H1 (cell line): ENCODE results near the gene SCNN1G. TPM values are rescaled to one million over a fixed set of nuclear protein-coding genes. Genes with fewer than 3 reads are reported as not detected.

Experiments
- CTCF ChIA-PET: fragments of 300-600 bp; sonication (Branson Sonifier 250); formaldehyde crosslinking; loops from one replicate; lab custom pipeline; 2021; ENCODE audit not compliant: partially characterized antibody; lab: Charles Lee
- POLR2A ChIA-PET: fragments of 300-600 bp; sonication (Branson Sonifier 250); formaldehyde crosslinking; loops from one replicate; lab custom pipeline; 2021; ENCODE audit warnings: inconsistent platforms; ENCODE audit not compliant: partially characterized antibody; lab: Charles Lee
- DNase-seq, 2 experiments: peaks; one replicate each; pipeline versions ENCODE4 v3.0.0 to v3.0.0-alpha.2; 2010 to 2022; ENCODE audit warnings: low spot score in 2 of 2, low read depth in 1 of 2, mixed read lengths in 1 of 2
- FAIRE-seq: peaks from 2 replicates; lab custom pipeline; 2011; peaks lifted over from hg19 to GRCh38; lab: Jason Lieb, UNC
- H2AFZ ChIP-seq: 2 replicates; pipeline ENCODE4 v1.8.1; 2012; ENCODE audit warnings: low read length, inconsistent platforms
- H2AK5ac ChIP-seq: 2 replicates; pipeline ENCODE4 v1.6.1; 2013; ENCODE audit warnings: low read depth, low read length
- H2BK120ac ChIP-seq: replicated peaks from 2 replicates; pipeline ENCODE3; 2013; ENCODE audit warnings: low read depth, low read length, inconsistent platforms
- H2BK12ac ChIP-seq: 2 replicates; pipeline ENCODE4 v1.6.1; 2013; ENCODE audit warnings: low read depth, low read length
- H2BK15ac ChIP-seq: 2 replicates; pipeline ENCODE4 v1.6.1; 2013; ENCODE audit warnings: low read length
- H2BK20ac ChIP-seq: 2 replicates; pipeline ENCODE4 v1.6.1; 2013; ENCODE audit warnings: low read length
- H2BK5ac ChIP-seq: 2 replicates; pipeline ENCODE4 v1.6.1; 2013; ENCODE audit warnings: low read depth, low read length
- H3K14ac ChIP-seq: 2 replicates; pipeline ENCODE4 v1.6.1; 2013; ENCODE audit warnings: inconsistent platforms; ENCODE audit not compliant: insufficient read length
- H3K18ac ChIP-seq: 2 replicates; pipeline ENCODE4 v1.6.1; 2013; ENCODE audit warnings: low read length; ENCODE audit errors: extremely low read depth
- H3K23ac ChIP-seq: 2 replicates; pipeline ENCODE4 v1.6.1; 2013; ENCODE audit warnings: inconsistent platforms; ENCODE audit not compliant: insufficient read length
- H3K23me2 ChIP-seq: 2 replicates; pipeline ENCODE4 v1.6.1; 2013; ENCODE audit warnings: low read depth, low read length
- H3K27ac ChIP-seq: 2 replicates; pipeline ENCODE4 v1.6.1; 2011; ENCODE audit warnings: low read depth, low read length, inconsistent platforms
- H3K27me3 ChIP-seq, 4 experiments: replicated peaks in 1 of 4; 1 replicate in 1 of 4; 2 replicates in 3 of 4; pipeline versions ENCODE4 v1.6.1 to v1.8.1; 2011 to 2013; ENCODE audit warnings: low read length in 3 of 4, mild to moderate bottlenecking in 3 of 4, inconsistent platforms in 2 of 4, mixed read lengths in 2 of 4, moderate library complexity in 1 of 4; ENCODE audit not compliant: control insufficient read depth in 3 of 4, insufficient read depth in 3 of 4; ENCODE audit errors: extremely low read depth in 1 of 4
- H3K36me3 ChIP-seq, 4 experiments: 2 replicates each; pipeline versions ENCODE4 v1.6.1 to v1.8.1; 2011 to 2013; ENCODE audit warnings: mild to moderate bottlenecking in 4 of 4, low read length in 3 of 4, moderate library complexity in 2 of 4, control low read depth in 1 of 4, inconsistent platforms in 1 of 4; ENCODE audit not compliant: insufficient read depth in 4 of 4, control insufficient read depth in 2 of 4
- H3K4ac ChIP-seq: replicated peaks from 2 replicates; pipeline ENCODE3; 2013; ENCODE audit warnings: low read length, low read depth, mixed read lengths, inconsistent platforms; ENCODE audit not compliant: insufficient read length
- H3K4me1 ChIP-seq, 4 experiments: replicated peaks in 1 of 4; 1 replicate in 1 of 4; 2 replicates in 3 of 4; pipeline versions ENCODE4 v1.6.1 to v1.8.1; 2011 to 2013; ENCODE audit warnings: low read length in 3 of 4, inconsistent platforms in 2 of 4, mixed read lengths in 1 of 4; ENCODE audit not compliant: insufficient read depth in 4 of 4, control insufficient read depth in 3 of 4
- H3K4me2 ChIP-seq, 2 experiments: 2 replicates each; pipeline versions ENCODE4 v1.6.1 to v1.8.1; 2011 to 2013; ENCODE audit warnings: low read depth in 2 of 2, low read length in 2 of 2, control low read depth in 1 of 2, inconsistent platforms in 1 of 2, mild to moderate bottlenecking in 1 of 2; ENCODE audit not compliant: insufficient read depth in 1 of 2
- H3K4me3 ChIP-seq, 4 experiments: fragments of 200-600, 300-600 bp in 1 of 4; sonication (generic), shearing (Covaris generic), sonication (Bioruptor Twin) in 1 of 4; 2 replicates each; pipeline versions ENCODE4 v1.5.1 to v1.8.1; 2011 to 2016; ENCODE audit warnings: low read length in 4 of 4, low read depth in 3 of 4, control low read depth in 2 of 4, inconsistent platforms in 2 of 4, mild to moderate bottlenecking in 2 of 4, mixed read lengths in 1 of 4, moderate library complexity in 1 of 4; ENCODE audit not compliant: insufficient read depth in 2 of 4; ENCODE audit errors: extremely low read depth in 1 of 4
- H3K56ac ChIP-seq: replicated peaks from 2 replicates; pipeline ENCODE3; 2013; ENCODE audit warnings: low read depth, mild to moderate bottlenecking, mixed read lengths, low read length, inconsistent platforms; ENCODE audit not compliant: insufficient read length
- H3K79me1 ChIP-seq: 2 replicates; pipeline ENCODE4 v1.6.1; 2013; ENCODE audit warnings: low read depth, low read length, control low read depth
- H3K79me2 ChIP-seq, 2 experiments: 2 replicates each; pipeline versions ENCODE4 v1.6.1 to v1.8.1; 2012 to 2013; ENCODE audit warnings: low read length in 2 of 2, mild to moderate bottlenecking in 2 of 2, inconsistent platforms in 1 of 2; ENCODE audit not compliant: insufficient read depth in 2 of 2, control insufficient read depth in 1 of 2
- H3K9ac ChIP-seq, 4 experiments: replicated peaks in 1 of 4; 1 replicate in 1 of 4; 2 replicates in 3 of 4; pipeline versions ENCODE4 v1.6.1 to v1.8.1; 2011 to 2013; ENCODE audit warnings: low read depth in 3 of 4, low read length in 3 of 4, control low read depth in 2 of 4, mild to moderate bottlenecking in 2 of 4, moderate library complexity in 2 of 4, inconsistent platforms in 1 of 4; ENCODE audit errors: extremely low read depth in 1 of 4
- H3K9me3 ChIP-seq, 2 experiments: 2 replicates each; pipeline versions ENCODE4 v1.6.1 to v1.8.1; 2012 to 2013; ENCODE audit warnings: mild to moderate bottlenecking in 2 of 2, moderate library complexity in 2 of 2, control low read depth in 1 of 2, inconsistent platforms in 1 of 2, low read depth in 1 of 2, low read length in 1 of 2, mixed read lengths in 1 of 2; ENCODE audit not compliant: insufficient read depth in 2 of 2
- H4K20me1 ChIP-seq, 2 experiments: replicated peaks in 1 of 2; 2 replicates each; pipeline versions ENCODE3 to v1.8.1; 2011 to 2013; ENCODE audit warnings: inconsistent platforms in 2 of 2, low read length in 2 of 2, mild to moderate bottlenecking in 1 of 2; ENCODE audit not compliant: insufficient read depth in 2 of 2, control insufficient read depth in 1 of 2
- H4K5ac ChIP-seq: 2 replicates; pipeline ENCODE4 v1.6.1; 2013; ENCODE audit warnings: low read length, low read depth, mixed read lengths, inconsistent platforms; ENCODE audit not compliant: insufficient read length
- H4K8ac ChIP-seq: 2 replicates; pipeline ENCODE4 v1.8.0; 2013; ENCODE audit warnings: mild to moderate bottlenecking, moderate library complexity, low read length, inconsistent platforms; ENCODE audit not compliant: insufficient read depth; ENCODE audit errors: extremely low read depth
- H4K91ac ChIP-seq: replicated peaks from 2 replicates; pipeline ENCODE3; 2013; ENCODE audit warnings: low read length, mixed read lengths, inconsistent platforms; ENCODE audit not compliant: insufficient read length
- HDAC2 ChIP-seq, 2 experiments: fragments of 300-600 bp in 1 of 2; sonication (generic) in 1 of 2; IDR thresholded peaks; 2 replicates each; pipeline ENCODE4 v1.6.1; 2011 to 2012; ENCODE audit warnings: low read depth in 2 of 2, low read length in 2 of 2, mild to moderate bottlenecking in 2 of 2, moderate library complexity in 2 of 2, borderline replicate concordance in 1 of 2, inconsistent platforms in 1 of 2
- RAD21 ChIP-seq, 2 experiments: IDR thresholded peaks in 1 of 2; conservative IDR thresholded peaks in 1 of 2; 2 replicates each; pipeline ENCODE4 v1.6.1; 2011; ENCODE audit warnings: low read depth in 2 of 2, low read length in 2 of 2, improper control_type of control experiment in 1 of 2, inconsistent platforms in 1 of 2, mild to moderate bottlenecking in 1 of 2, moderate library complexity in 1 of 2
- SIRT6 ChIP-seq: IDR thresholded peaks from one replicate; pipeline ENCODE4 v1.7.1; 2012; ENCODE audit warnings: low read length, inconsistent platforms
- SRF ChIP-seq: IDR thresholded peaks from 2 replicates; pipeline ENCODE4 v1.6.1; 2011; ENCODE audit warnings: mild to moderate bottlenecking, low read depth, low read length, moderate library complexity
- SUZ12 ChIP-seq: fragments of 200-600 bp; sonication (generic); IDR thresholded peaks from 2 replicates; pipeline ENCODE4 v1.6.1; 2012; ENCODE audit warnings: mild to moderate bottlenecking, inconsistent platforms, low read length, moderate library complexity, mixed read lengths
- WGBS, 2 experiments: shearing (Covaris generic) in 1 of 2; methylation state at CpG; one replicate each; pipeline versions ENCODE4 v1.1.6 to v1.1.7; 2013 to 2015; ENCODE audit warnings: low lambda C conversion rate in 2 of 2, mixed read lengths in 2 of 2, inconsistent platforms in 1 of 2, low coverage in 1 of 2, missing lambda C conversion rate in 1 of 2; ENCODE audit not compliant: insufficient replicate concordance in 2 of 2, insufficient coverage in 1 of 2, insufficient read length in 1 of 2; ENCODE audit errors: extremely low coverage in 1 of 2, missing lambda C conversion rate in 1 of 2; 5-methylcytosine and 5-hydroxymethylcytosine counted together
- polyA plus RNA-seq, 7 experiments: library from polyadenylated mRNA; depleted of rRNA in 3 of 7; stranded (reverse) in 5 of 7; unstranded in 2 of 7; fragments of >200 nt in 5 of 7; fragments of 200-250 nt in 2 of 7; gene quantifications; 1 replicate in 5 of 7; 2 replicates in 1 of 7; 4 replicates in 1 of 7; pipeline versions ENCODE4 v1.2.1 to v1.2.3, GENCODE V29; 2011 to 2013; ENCODE audit warnings: missing spikeins in 2 of 7, mixed read lengths in 2 of 7
- total RNA-seq: library from RNA; stranded (reverse); fragmentation: NEBNext Ultra II Directional; extraction: Animal tissue kit (Norgen Biotek cat#: 25700); gene quantifications from 2 replicates; pipeline ENCODE4 v1.2.1, GENCODE V29; 2021

Gene SCNN1G
- total and polyA plus RNA-seq, 2 of the 8 experiments (the other 6 are each of a cell fraction or from before 2014, with no cell fraction given) = 0.73 to 1.1 TPM

- Histone ChIP-seq H2AFZ (no peak overlapping the region), H2BK15ac (no peak overlapping the region), H3K9me3 (no peaks in the 10 kb centered on the region), H4K5ac (no peak overlapping the region), H3K27ac (no peak overlapping the region), H3K4me1 (no peaks in the 10 kb centered on the region), H4K91ac (no peak overlapping the region), H3K27me3 (no peaks in the 10 kb centered on the region), H4K20me1 (no peaks in the 10 kb centered on the region), H3K23me2 (no peaks in the 10 kb centered on the region; the same call in 1 of the 2 replicates), H3K14ac (no peak overlapping the region), H3K4me3 (no peak overlapping the region), H3K36me3 (no peaks in the 10 kb centered on the region), H3K79me1 (no peaks in the 10 kb centered on the region), H3K9ac (no peak overlapping the region), H3K18ac (no peak overlapping the region), H4K8ac (no peak overlapping the region), H3K56ac (no peak overlapping the region), H2BK5ac (no peak overlapping the region), H3K4me2 (no peak overlapping the region), H2BK120ac (no peak overlapping the region), H3K23ac (no peak overlapping the region), H2AK5ac (no peak overlapping the region), H3K79me2 (no peaks in the 10 kb centered on the region), H2BK12ac (no peak overlapping the region), H2BK20ac (no peak overlapping the region), H3K4ac (no peak overlapping the region)
- ChIA-PET POLR2A (no interaction called here), CTCF (interaction anchor here (1.0 to 1.1 kb wide), 2 partner anchors 25 to 29 kb away, joined by 3 read pairs; no protein-coding TSS in a partner anchor)
- WGBS, 2 experiments = 93% methylated on average over 10 of the region's 10 CpGs; no CpG with 5 or more reads in 1 of the 2 experiments
- FAIRE-seq (no peak), DNase-seq (no peak)
- TF ChIP-seq RAD21 (IDR thresholded peaks at IDR 0.05 in 1 of 2, conservative IDR thresholded peaks at IDR 0.05 in 1 of 2; ENCODE audit: low read depth in 2 of 2, low read length in 2 of 2) (no peak), SUZ12 (no peak), SIRT6 (no peak), HDAC2 (IDR thresholded peaks at IDR 0.05; ENCODE audit: borderline replicate concordance in 1 of 2, low read depth in 2 of 2, low read length in 2 of 2) (no peak), SRF (no peak)
Measured at GRCh38 chr16:23215435-23215834, 32.9 kb downstream of the SCNN1G start.
